ENCODE data around the gene LTB4R2. TPM values are rescaled to one million over a fixed set of nuclear protein-coding genes. Genes with fewer than 3 reads are reported as not detected.
"Not testable (repeated sequence)": the region's sequence is repeated elsewhere in the genome, so short reads cannot be mapped to it uniquely, and the experiment has no call there.

The LTB4R2 gene
- total RNA-seq, 1 donor from 2014 or later = 1.8 TPM

DNA sequence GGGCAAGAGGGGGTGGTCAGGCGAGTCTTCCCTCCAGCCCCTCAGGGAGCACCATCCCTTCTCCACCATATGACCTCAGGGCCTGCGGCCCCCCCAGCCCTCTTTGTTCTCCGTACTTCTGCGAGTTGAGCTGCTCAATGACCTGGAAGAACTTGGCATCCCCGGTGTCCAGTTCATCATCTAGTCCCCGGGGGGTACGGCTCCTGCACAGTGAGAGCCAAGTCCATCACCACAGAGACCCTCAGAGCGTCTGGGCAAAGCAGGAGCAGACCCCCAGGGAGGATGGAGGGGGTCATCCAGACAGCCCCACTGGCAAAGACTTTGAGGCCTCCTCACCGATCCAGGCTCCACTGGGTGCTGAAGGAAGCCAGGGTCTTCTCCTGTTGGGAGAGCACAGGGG, 16.0 kb downstream of the LTB4R2 start:
- no peak overlapping the region for H3K4me3 Mint-ChIP-seq
- no peaks in the 10 kb centered on the region for H3K9me3 Mint-ChIP-seq
- no peaks in the 10 kb centered on the region for H3K9me3 ChIP-seq (ENCODE audit: low read depth)
- no peak overlapping the region for H3K27ac Mint-ChIP-seq
- TF ChIP-seq EZH2 (IDR thresholded peaks at IDR 0.05) (no peak), CTCF (IDR thresholded peaks at IDR 0.05) (no peak), EZH2phosphoT487 (IDR thresholded peaks at IDR 0.05) (no peak)
- H3K79me2 ChIP-seq (ENCODE audit: low read depth) = no peaks in the 10 kb centered on the region
- no peaks in the 10 kb centered on the region for H3K36me3 ChIP-seq
- H4K20me1 ChIP-seq (ENCODE audit: low read depth) = no peaks in the 10 kb centered on the region
- no peak overlapping the region for H3K27ac ChIP-seq
- no peaks in the 10 kb centered on the region for H3K36me3 Mint-ChIP-seq
- no peak overlapping the region for H2AFZ ChIP-seq (replicated peaks)
- no peak overlapping the region for H3K9ac ChIP-seq
- H3F3A ChIP-seq (ENCODE audit: low read depth) = no peaks in the 10 kb centered on the region
- no peak overlapping the region for H3K4me3 ChIP-seq
- peaks cover 2% of the 10 kb centered on the region for H3K4me1 Mint-ChIP-seq
- H3K4me1 ChIP-seq = no peaks in the 10 kb centered on the region
- peaks cover 22% of the 10 kb centered on the region for H3K27me3 Mint-ChIP-seq (ENCODE audit: insufficient read depth, low read depth)
- no peak overlapping the region for H3K4me2 ChIP-seq
- peaks cover 27% of the 10 kb centered on the region for H3K27me3 ChIP-seq
- no peak for DNase-seq (ENCODE audit: low spot score)

DNA sequence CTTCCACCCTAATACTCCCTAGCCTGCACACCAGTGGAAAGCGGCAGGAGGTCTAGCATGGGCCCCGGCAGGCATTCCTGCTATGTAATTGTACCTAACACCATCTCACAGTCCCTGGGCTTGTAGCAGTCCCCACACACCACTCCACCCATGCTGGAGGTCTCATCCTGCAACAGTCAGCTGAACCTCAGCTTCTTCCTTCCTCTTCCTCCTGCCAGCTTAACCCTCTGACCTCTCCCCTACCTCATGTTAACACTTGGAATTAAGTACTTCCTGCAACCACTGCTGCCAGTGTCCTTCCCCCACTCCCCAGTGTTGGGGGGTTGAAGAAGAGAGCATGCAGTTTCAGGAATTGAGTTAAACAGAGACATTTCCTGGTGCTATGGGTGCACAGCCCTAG, 17.4 kb downstream of the LTB4R2 start:
- no peak overlapping the region for H2AFZ ChIP-seq (replicated peaks)
- no peak for DNase-seq (ENCODE audit: low spot score)
- no peak overlapping the region for H3K4me3 ChIP-seq
- H3K9ac ChIP-seq = no peak overlapping the region
- TF ChIP-seq EZH2phosphoT487 (IDR thresholded peaks at IDR 0.05) (no peak), CTCF (IDR thresholded peaks at IDR 0.05) (no peak), EZH2 (IDR thresholded peaks at IDR 0.05) (no peak)
- H3K36me3 ChIP-seq = no peaks in the 10 kb centered on the region
- Mint-ChIP-seq H3K27me3 (ENCODE audit: insufficient read depth, low read depth) (peaks cover 35% of the 10 kb centered on the region), H3K4me3 (peak overlapping the region; percentile 30), H3K4me1 (peaks cover 6% of the 10 kb centered on the region), H3K27ac (no peak overlapping the region), H3K36me3 (no peaks in the 10 kb centered on the region), H3K9me3 (no peaks in the 10 kb centered on the region)
- H3K4me2 ChIP-seq = no peak overlapping the region
- no peaks in the 10 kb centered on the region for H3K9me3 ChIP-seq (ENCODE audit: low read depth)
- H4K20me1 ChIP-seq (ENCODE audit: low read depth) = no peaks in the 10 kb centered on the region
- peaks cover 10% of the 10 kb centered on the region for H3F3A ChIP-seq (ENCODE audit: low read depth)
- peaks cover under 1% of the 10 kb centered on the region for H3K4me1 ChIP-seq
- H3K79me2 ChIP-seq (ENCODE audit: low read depth) = no peaks in the 10 kb centered on the region
- H3K27me3 ChIP-seq = peaks cover 40% of the 10 kb centered on the region
- H3K27ac ChIP-seq = no peak overlapping the region

DNA sequence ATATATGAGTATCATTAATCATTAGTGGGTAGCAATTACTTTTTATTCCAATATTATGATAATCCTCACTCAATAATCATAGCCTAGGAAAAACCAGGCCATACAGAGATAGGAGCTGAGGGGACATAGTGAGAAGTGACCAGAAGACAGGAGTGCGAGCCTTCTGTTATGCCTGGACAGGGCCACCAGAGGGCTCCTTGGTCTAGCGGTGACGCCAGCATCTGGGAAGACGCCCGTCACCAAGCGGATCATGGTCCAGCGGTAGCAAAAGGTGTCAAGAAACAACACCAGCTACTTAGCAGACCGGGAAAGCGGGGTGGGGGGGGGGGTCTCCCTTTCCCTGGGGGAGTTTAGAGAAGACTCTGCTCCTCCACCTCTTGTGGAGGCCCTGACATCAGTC, 18.0 kb downstream of the LTB4R2 start:
- H3K9ac ChIP-seq; H3K79me2 ChIP-seq (ENCODE audit: low read depth); DNase-seq (ENCODE audit: low spot score); H4K20me1 ChIP-seq (ENCODE audit: low read depth); H3K27ac ChIP-seq; H3K4me2 ChIP-seq; H3K27ac Mint-ChIP-seq; H3K4me3 Mint-ChIP-seq; H3K36me3 ChIP-seq; H3K36me3 Mint-ChIP-seq; H3K9me3 Mint-ChIP-seq; H2AFZ ChIP-seq (replicated peaks); H3K4me1 Mint-ChIP-seq; H3K4me1 ChIP-seq; H3K9me3 ChIP-seq (ENCODE audit: low read depth); H3K4me3 ChIP-seq: not testable (repeated sequence)
- H3K27me3 Mint-ChIP-seq (ENCODE audit: insufficient read depth, low read depth) = peaks cover 37% of the 10 kb centered on the region
- Histone ChIP-seq H3F3A (ENCODE audit: low read depth) (peaks cover 16% of the 10 kb centered on the region), H3K27me3 (peaks cover 46% of the 10 kb centered on the region)
- TF ChIP-seq CTCF (IDR thresholded peaks at IDR 0.05) = peak; percentile 64
